Transverse colon (tissue), 4 donors: ENCODE measurements around the gene BCL11B. TPM values are rescaled to one million over a fixed set of nuclear protein-coding genes. Genes with fewer than 3 reads are reported as not detected.

Experiments used
- DNase-seq: peaks from one replicate; pipeline ENCODE4 v3.0.0-alpha.2; 2019
- H3K27ac ChIP-seq, 4 donors: fragments of 200-600 bp; sonication (generic); 2 replicates each; pipeline ENCODE4 v1.5.1; 2016 to 2018; ENCODE audit warnings: inconsistent platforms in 4 of 4
- H3K27me3 ChIP-seq: fragments of 200-600 bp; sonication (generic); 2 replicates; pipeline ENCODE4 v1.5.1; 2017; ENCODE audit warnings: inconsistent platforms
- H3K36me3 ChIP-seq, 4 donors: fragments of 200-600 bp; sonication (generic); 2 replicates each; pipeline ENCODE4 v1.5.1; 2017 to 2019; ENCODE audit warnings: inconsistent platforms in 4 of 4
- H3K4me1 ChIP-seq, 4 donors: fragments of 200-600 bp; sonication (generic); 2 replicates each; pipeline ENCODE4 v1.5.1; 2017 to 2020; ENCODE audit warnings: inconsistent platforms in 4 of 4
- H3K4me3 ChIP-seq, 4 donors: fragments of 200-600 bp; sonication (generic); 1 replicate in 1 of 4; 2 replicates in 3 of 4; pipeline versions ENCODE4 v1.5.1 to v1.6.1; 2017 to 2019; ENCODE audit warnings: inconsistent platforms in 4 of 4
- H3K9me3 ChIP-seq, 2 donors: fragments of 200-600 bp; sonication (generic); 2 replicates each; pipeline ENCODE4 v1.5.1; 2017 to 2019; ENCODE audit warnings: inconsistent platforms in 2 of 2
- EP300 ChIP-seq: sonication (generic); formaldehyde crosslinking; IDR thresholded peaks from one replicate; pipeline ENCODE4 v1.6.1; 2017; ENCODE audit warnings: antibody characterized with exemption, low read depth
- POLR2A ChIP-seq: fragments of 450-650 bp; IDR thresholded peaks from one replicate; pipeline ENCODE4 v1.6.1; 2016; ENCODE audit warnings: antibody characterized with exemption, mild to moderate bottlenecking, moderate library complexity
- POLR2AphosphoS5 ChIP-seq, 3 donors: sonication (generic); formaldehyde crosslinking; IDR thresholded peaks; one replicate each; pipeline ENCODE4 v1.6.1; 2016; ENCODE audit warnings: antibody characterized with exemption in 3 of 3
- WGBS, 2 donors: methylation state at CpG; one replicate each; pipeline ENCODE4 v1.1.5; 2018; ENCODE audit warnings: low coverage in 1 of 2; 5-methylcytosine and 5-hydroxymethylcytosine counted together
- in situ Hi-C, 4 donors: fragments of 200-750 bp; cut with MboI; loops; one replicate each; pipeline versions ENCODE4 v1.15.0 to v1.15.1; 2017; ENCODE audit warnings: low sequenced_read_pairs in 3 of 4, low pct_ligation_motif_present in 1 of 4, low pct_unique_long_range_greater_than_20kb in 1 of 4
- intact Hi-C: fragments of 100-400 bp; cut with DNase I; formaldehyde crosslinking; loops from one replicate; pipeline ENCODE4 v1.15.1; 2023; ENCODE audit warnings: low total_unique reads
- total RNA-seq, 4 donors: library from RNA; depleted of rRNA; stranded (reverse); fragments of >200 nt; gene quantifications; one replicate each; pipeline ENCODE4 v1.1.0, GENCODE V29; 2016
- TF ChIP-seq, protein P1 (sequence below), 5 experiments: fragments of 200-600 bp in 3 of 5; fragments of 450-650 bp in 2 of 5; sonication (generic) in 3 of 5; IDR thresholded peaks; 1 replicate in 2 of 5; 2 replicates in 3 of 5; pipeline ENCODE4 v1.5.1; 2016 to 2017; ENCODE audit warnings: antibody characterized with exemption in 5 of 5, inconsistent platforms in 3 of 5, mild to moderate bottlenecking in 2 of 5, moderate library complexity in 1 of 5

Gene BCL11B
- total RNA-seq, 4 donors from 2014 or later = 0.37 to 4.8 (median 3.7) TPM

DNA sequence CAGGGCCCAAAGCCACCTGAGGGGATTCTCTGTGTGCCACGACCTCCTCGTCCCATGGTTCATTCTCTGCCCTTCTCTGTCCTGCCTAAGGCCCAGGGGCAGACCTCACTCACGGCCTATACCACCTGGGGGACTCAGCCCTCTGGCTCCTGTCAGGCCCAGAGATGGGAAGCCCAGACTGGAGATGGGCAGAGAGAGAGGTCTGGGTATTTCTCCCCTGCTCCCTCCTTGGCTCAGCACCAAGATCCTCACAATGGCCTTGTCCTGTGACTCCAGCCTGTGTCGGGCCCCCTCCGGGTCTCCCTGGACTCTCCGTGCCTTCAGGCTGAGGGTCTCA, 46.9 kb upstream of the BCL11B start:
- H3K27me3 ChIP-seq = no peaks in the 10 kb centered on the region
- intact Hi-C loops = no loop called here
- peak overlapping the region in 2 of 4 donors; percentile 81 to 83 for H3K27ac ChIP-seq
- in situ Hi-C loops = no loop called here
- no peak for DNase-seq
- H3K4me3 ChIP-seq = no peak overlapping the region
- TF ChIP-seq EP300 = no peak
- no peak for TF ChIP-seq POLR2AphosphoS5 (IDR thresholded peaks at IDR 0.05)
- TF ChIP-seq, protein P1, sequence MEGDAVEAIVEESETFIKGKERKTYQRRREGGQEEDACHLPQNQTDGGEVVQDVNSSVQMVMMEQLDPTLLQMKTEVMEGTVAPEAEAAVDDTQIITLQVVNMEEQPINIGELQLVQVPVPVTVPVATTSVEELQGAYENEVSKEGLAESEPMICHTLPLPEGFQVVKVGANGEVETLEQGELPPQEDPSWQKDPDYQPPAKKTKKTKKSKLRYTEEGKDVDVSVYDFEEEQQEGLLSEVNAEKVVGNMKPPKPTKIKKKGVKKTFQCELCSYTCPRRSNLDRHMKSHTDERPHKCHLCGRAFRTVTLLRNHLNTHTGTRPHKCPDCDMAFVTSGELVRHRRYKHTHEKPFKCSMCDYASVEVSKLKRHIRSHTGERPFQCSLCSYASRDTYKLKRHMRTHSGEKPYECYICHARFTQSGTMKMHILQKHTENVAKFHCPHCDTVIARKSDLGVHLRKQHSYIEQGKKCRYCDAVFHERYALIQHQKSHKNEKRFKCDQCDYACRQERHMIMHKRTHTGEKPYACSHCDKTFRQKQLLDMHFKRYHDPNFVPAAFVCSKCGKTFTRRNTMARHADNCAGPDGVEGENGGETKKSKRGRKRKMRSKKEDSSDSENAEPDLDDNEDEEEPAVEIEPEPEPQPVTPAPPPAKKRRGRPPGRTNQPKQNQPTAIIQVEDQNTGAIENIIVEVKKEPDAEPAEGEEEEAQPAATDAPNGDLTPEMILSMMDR (IDR thresholded peaks at IDR 0.05) = no peak
- no peak for TF ChIP-seq POLR2A
- 82% methylated on average over 6 of the region's 6 CpGs; no CpG with 5 or more reads in 1 of the 2 donors for WGBS, 2 donors
- H3K36me3 ChIP-seq = no peaks in the 10 kb centered on the region
- H3K9me3 ChIP-seq = no peaks in the 10 kb centered on the region
- peaks cover 7 to 42% (median 29%) of the 10 kb centered on the region in 4 donors for H3K4me1 ChIP-seq

DNA sequence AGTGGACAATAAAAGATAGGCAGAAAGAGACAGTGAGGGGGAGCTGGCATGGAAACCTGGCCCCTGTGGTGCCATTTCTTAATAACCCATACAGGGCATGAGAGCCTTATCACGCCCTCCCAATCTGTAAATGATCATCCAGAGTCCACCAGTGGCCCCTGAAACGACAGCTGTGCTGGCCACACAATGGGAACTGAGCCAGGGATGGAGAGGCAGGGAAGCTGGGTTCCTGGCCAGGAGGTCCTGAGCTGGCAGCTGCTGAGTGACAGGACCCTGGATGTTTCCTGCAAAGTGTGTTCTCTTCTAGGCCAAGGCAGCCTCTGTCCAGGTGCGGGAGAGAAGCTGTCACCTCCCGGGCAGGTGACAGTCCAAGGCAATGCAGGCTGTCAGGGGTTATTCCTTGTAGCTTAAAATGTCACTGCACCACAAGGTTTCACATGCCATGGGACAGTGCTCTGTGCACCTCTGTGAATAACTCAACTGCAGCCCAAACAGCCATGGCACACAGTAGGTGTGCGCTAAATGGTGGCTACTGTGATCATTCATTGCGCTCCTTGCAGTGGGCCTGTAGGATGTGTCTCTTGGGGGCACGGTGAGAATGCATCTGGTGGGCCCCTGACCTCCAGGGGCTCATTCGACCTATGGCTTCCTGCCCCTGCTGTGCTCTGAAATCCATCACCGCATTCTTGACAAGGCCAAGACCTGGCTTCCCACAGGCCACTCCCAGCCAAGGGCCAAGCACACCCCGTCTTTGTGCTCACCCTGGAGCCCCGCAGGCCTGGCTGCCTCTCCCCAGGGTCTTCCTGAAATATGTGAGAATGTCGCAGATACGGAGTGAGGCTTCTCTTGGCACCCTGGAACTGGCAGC, 46.3 kb upstream of the BCL11B start:
- Histone ChIP-seq H3K36me3 (no peaks in the 10 kb centered on the region), H3K4me1 (peaks cover 7 to 42% (median 29%) of the 10 kb centered on the region in 4 donors), H3K4me3 (no peak overlapping the region), H3K9me3 (no peaks in the 10 kb centered on the region), H3K27ac (peak overlapping the region; percentile 78 to 83 (median 82)), H3K27me3 (no peaks in the 10 kb centered on the region)
- TF ChIP-seq POLR2A = no peak
- no peak for TF ChIP-seq EP300
- TF ChIP-seq, protein P1 (IDR thresholded peaks at IDR 0.05) = no peak
- no peak for TF ChIP-seq POLR2AphosphoS5 (IDR thresholded peaks at IDR 0.05)
- DNase-seq = peak; percentile 60
- 70% methylated on average over 12 of the region's 13 CpGs; no CpG with 5 or more reads in 1 of the 2 donors for WGBS, 2 donors
- intact Hi-C loops = no loop called here
- in situ Hi-C loops = no loop called here

DNA sequence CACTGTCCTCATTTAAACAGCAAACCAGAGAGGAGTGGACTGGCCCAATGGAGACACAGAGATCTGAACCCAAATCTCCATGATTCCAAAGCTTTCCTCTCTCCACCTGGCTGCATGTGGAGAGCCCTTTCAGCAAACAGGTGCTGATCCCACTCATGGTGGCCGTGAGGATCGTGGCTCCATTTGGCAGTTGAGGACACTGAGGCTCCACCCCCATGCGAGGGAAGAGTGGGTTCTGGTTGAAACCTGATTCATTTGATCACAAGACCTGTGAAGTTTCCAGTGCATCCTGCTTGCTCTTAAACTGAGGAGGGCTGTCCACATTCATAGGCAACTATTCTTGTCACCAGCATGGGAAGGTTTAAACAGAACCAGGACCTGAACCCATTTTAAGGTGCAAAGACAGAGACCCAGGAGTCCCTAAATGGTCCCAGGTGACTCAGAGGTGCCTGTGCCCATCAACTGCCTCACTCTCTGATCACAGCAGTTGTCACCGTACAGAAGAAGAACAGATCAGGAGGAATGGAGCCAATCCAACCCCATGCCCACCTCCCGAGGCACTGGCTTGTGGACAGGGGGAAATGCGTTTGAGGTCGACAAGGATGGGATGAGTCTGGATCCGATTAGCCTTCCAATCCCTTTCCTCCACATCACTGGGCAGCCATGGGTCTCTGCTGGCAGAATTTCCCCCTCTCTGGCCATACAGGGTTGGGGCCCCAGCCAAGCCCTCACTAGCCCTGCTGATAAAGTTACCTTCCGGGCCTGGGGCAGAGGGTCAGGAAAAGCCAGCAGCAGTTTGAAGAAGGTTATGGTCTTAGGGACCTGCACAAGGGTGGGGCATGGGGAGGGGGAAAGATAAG, 45.5 kb upstream of the BCL11B start:
- H3K27me3 ChIP-seq = no peaks in the 10 kb centered on the region
- DNase-seq = peak; percentile 14
- no peak overlapping the region for H3K4me3 ChIP-seq
- intact Hi-C loops = no loop called here
- H3K9me3 ChIP-seq = no peaks in the 10 kb centered on the region
- no peaks in the 10 kb centered on the region for H3K36me3 ChIP-seq
- TF ChIP-seq, protein P1 (IDR thresholded peaks at IDR 0.05) = no peak
- no peak for TF ChIP-seq POLR2A
- no peak for TF ChIP-seq EP300
- TF ChIP-seq POLR2AphosphoS5 (IDR thresholded peaks at IDR 0.05) = no peak
- WGBS, 2 donors = 57 to 60% methylated on average over 1 to 9 of the region's 9 CpGs
- peak overlapping the region; percentile 78 to 83 (median 82) for H3K27ac ChIP-seq
- in situ Hi-C loops = no loop called here
- H3K4me1 ChIP-seq = peaks cover 7 to 42% (median 29%) of the 10 kb centered on the region in 4 donors
